ENCODE results near the gene SKI.

- no peak for TF ChIP-seq CTCF (IDR thresholded peaks at IDR 0.05; ENCODE audit: low read depth, low read length)
- TF ChIP-seq EZH2phosphoT487 (IDR thresholded peaks at IDR 0.05; ENCODE audit: low read depth), result no peak
Measured at GRCh38 chr1:2269193-2269921, 41.2 kb downstream of the SKI start.

All from OCI-LY3 (cell line).